Mesodermal cell (in vitro differentiated cells): ENCODE measurements around the gene TRIL.
A peak's percentile ranks its signal among the peaks of the same experiment; 100 is the strongest.

Source experiments
- H3K27ac ChIP-seq: 2 replicates; pipeline ENCODE4 v1.7.0; 2013; ENCODE audit warnings: mild to moderate bottlenecking, low read depth, low read length, moderate library complexity; ENCODE audit not compliant: severe bottlenecking
- H3K36me3 ChIP-seq: 2 replicates; pipeline ENCODE4 v1.7.1; 2013; ENCODE audit warnings: mild to moderate bottlenecking, low read length, moderate library complexity; ENCODE audit not compliant: control insufficient read depth, insufficient read depth
- H3K4me1 ChIP-seq: one replicate; pipeline ENCODE4 v1.7.1; 2013; ENCODE audit warnings: mild to moderate bottlenecking, low read length; ENCODE audit not compliant: insufficient read depth, control insufficient read depth, poor library complexity, severe bottlenecking
- H3K4me3 ChIP-seq: 2 replicates; pipeline ENCODE4 v1.7.0; 2013; ENCODE audit warnings: low read length, control low read depth, mild to moderate bottlenecking; ENCODE audit not compliant: insufficient read depth, poor library complexity, severe bottlenecking; ENCODE audit errors: extremely low read depth
- H3K9me3 ChIP-seq: 2 replicates; pipeline ENCODE4 v1.7.1; 2013; ENCODE audit warnings: mild to moderate bottlenecking, low read length, moderate library complexity; ENCODE audit not compliant: control insufficient read depth
- WGBS, 2 experiments: methylation state at CpG; one replicate each; pipeline ENCODE4 v1.1.5; 2013; ENCODE audit warnings: missing lambda C conversion rate in 2 of 2; ENCODE audit not compliant: insufficient coverage in 2 of 2; 5-methylcytosine and 5-hydroxymethylcytosine counted together

TRIL gene

GRCh38 chr7:28981161-28981465 is 23.0 kb upstream of the TRIL start:
- WGBS, 2 experiments, result 100% methylated on average over 2 to 4 of the region's 4 CpGs
- peaks cover 29% of the 10 kb centered on the region for H3K4me1 ChIP-seq
- H3K9me3 ChIP-seq, result no peaks in the 10 kb centered on the region
- H3K4me3 ChIP-seq, result no peak overlapping the region
- H3K36me3 ChIP-seq, result no peaks in the 10 kb centered on the region
- H3K27ac ChIP-seq, result no peak overlapping the region

- Histone ChIP-seq H3K4me3 (no peak overlapping the region), H3K4me1 (peaks cover 28% of the 10 kb centered on the region), H3K9me3 (no peaks in the 10 kb centered on the region), H3K36me3 (no peaks in the 10 kb centered on the region), H3K27ac (no peak overlapping the region)
- WGBS, 2 experiments, result 93 to 96% methylated on average over 5 to 7 of the region's 8 CpGs
Measured at GRCh38 chr7:28980451-28981160, 22.5 kb upstream of the TRIL start.

GRCh38 chr7:28979776-28980175 is 21.6 kb upstream of the TRIL start:
- Histone ChIP-seq H3K9me3 (peaks cover 3% of the 10 kb centered on the region), H3K4me1 (peaks cover 20% of the 10 kb centered on the region), H3K27ac (no peak overlapping the region), H3K4me3 (no peak overlapping the region), H3K36me3 (no peaks in the 10 kb centered on the region)
- WGBS, 2 experiments, result 88 to 93% methylated on average over 1 to 2 of the region's 3 CpGs

GRCh38 chr7:28977881-28978280 is 19.8 kb upstream of the TRIL start:
- no peaks in the 10 kb centered on the region for H3K36me3 ChIP-seq
- 83 to 86% methylated on average over 1 of the region's 1 CpG for WGBS, 2 experiments
- peaks cover 12% of the 10 kb centered on the region for H3K4me1 ChIP-seq
- H3K9me3 ChIP-seq, result peaks cover 10% of the 10 kb centered on the region
- H3K27ac ChIP-seq, result no peak overlapping the region
- no peak overlapping the region for H3K4me3 ChIP-seq

- no peak overlapping the region for H3K4me3 ChIP-seq
- peaks cover 8% of the 10 kb centered on the region for H3K4me1 ChIP-seq
- no peak overlapping the region for H3K27ac ChIP-seq
- H3K9me3 ChIP-seq, result peaks cover 14% of the 10 kb centered on the region
- H3K36me3 ChIP-seq, result no peaks in the 10 kb centered on the region
- WGBS, 2 experiments, result 85 to 100% methylated on average over 2 of the region's 3 CpGs
Measured at GRCh38 chr7:28976022-28976421, 17.9 kb upstream of the TRIL start.

- H3K4me3 ChIP-seq, result no peak overlapping the region
- no peak overlapping the region for H3K27ac ChIP-seq
- 89 to 95% methylated on average over 2 to 3 of the region's 3 CpGs for whole genome bisulfite sequencing, 2 experiments
Measured at GRCh38 chr7:28973591-28973990, 15.5 kb upstream of the TRIL start.

GRCh38 chr7:28964056-28964455 is 5.9 kb upstream of the TRIL start:
- WGBS, 2 experiments, result 80 to 86% methylated on average over 1 of the region's 2 CpGs
- Histone ChIP-seq H3K27ac (no peak overlapping the region), H3K9me3 (no peaks in the 10 kb centered on the region), H3K4me1 (no peaks in the 10 kb centered on the region), H3K4me3 (no peak overlapping the region), H3K36me3 (no peaks in the 10 kb centered on the region)

More at GRCh38 chr7:28973591-28973990, 15.5 kb upstream of the TRIL start:
- H3K36me3 ChIP-seq, result no peaks in the 10 kb centered on the region
- H3K9me3 ChIP-seq, result peaks cover 14% of the 10 kb centered on the region
- H3K4me1 ChIP-seq, result no peaks in the 10 kb centered on the region

GRCh38 chr7:28961972-28962371 is 3.8 kb upstream of the TRIL start:
- H3K27ac ChIP-seq, result no peak overlapping the region
- 54 to 66% methylated on average over 3 of the region's 5 CpGs for WGBS, 2 experiments
- no peaks in the 10 kb centered on the region for H3K36me3 ChIP-seq
- H3K4me3 ChIP-seq, result no peak overlapping the region
- no peaks in the 10 kb centered on the region for H3K9me3 ChIP-seq
- H3K4me1 ChIP-seq, result no peaks in the 10 kb centered on the region

GRCh38 chr7:28960071-28960840 is 2.1 kb upstream of the TRIL start:
- no peak overlapping the region for H3K4me3 ChIP-seq
- 82 to 89% methylated on average over 6 to 7 of the region's 7 CpGs for WGBS, 2 experiments
- H3K36me3 ChIP-seq, result no peaks in the 10 kb centered on the region
- H3K4me1 ChIP-seq, result no peaks in the 10 kb centered on the region
- H3K27ac ChIP-seq, result no peak overlapping the region
- H3K9me3 ChIP-seq, result no peaks in the 10 kb centered on the region

- no peak overlapping the region for H3K27ac ChIP-seq
- 54% methylated on average over 4 of the region's 6 CpGs for WGBS, 2 experiments
- no peaks in the 10 kb centered on the region for H3K4me1 ChIP-seq
- no peaks in the 10 kb centered on the region for H3K9me3 ChIP-seq
- no peak overlapping the region for H3K4me3 ChIP-seq
- H3K36me3 ChIP-seq, result no peaks in the 10 kb centered on the region
Measured at GRCh38 chr7:28958980-28959347, 834 bp upstream of the TRIL start.

GRCh38 chr7:28957751-28958234 is 337 bp downstream of the TRIL start:
- WGBS, 2 experiments, result 2% methylated on average over 43 to 47 of the region's 47 CpGs
- Histone ChIP-seq H3K4me1 (no peaks in the 10 kb centered on the region), H3K27ac (peak overlapping the region; percentile 54), H3K36me3 (no peaks in the 10 kb centered on the region), H3K9me3 (no peaks in the 10 kb centered on the region), H3K4me3 (peak overlapping the region; percentile 45)
